ENCODE results near the gene MYO15B.
"Not testable (repeated sequence)": the region's sequence is repeated elsewhere in the genome, so short reads cannot be mapped to it uniquely, and the experiment has no call there.

MYO15B gene

GRCh38 chr17:75624714-75625345 is 37.2 kb downstream of the MYO15B start:
- DNase-seq (ENCODE audit: low spot score), result no peak

- peak; percentile 72 for DNase-seq (ENCODE audit: low spot score)
Measured at GRCh38 chr17:75625813-75626486, 38.4 kb downstream of the MYO15B start.

- DNase-seq (ENCODE audit: low spot score), result no peak
Measured at GRCh38 chr17:75626496-75627038, 39.0 kb downstream of the MYO15B start.

GRCh38 chr17:75627094-75627493 is 39.5 kb downstream of the MYO15B start:
- DNase-seq (ENCODE audit: low spot score), result no peak

GRCh38 chr17:75628425-75628824 is 40.8 kb downstream of the MYO15B start:
- DNase-seq (ENCODE audit: low spot score), result no peak

- DNase-seq (ENCODE audit: low spot score), result no peak
Measured at GRCh38 chr17:75629157-75629556, 41.6 kb downstream of the MYO15B start.

- DNase-seq (ENCODE audit: low spot score), result no peak
Measured at GRCh38 chr17:75630071-75630917, 42.7 kb downstream of the MYO15B start.

- no peak for DNase-seq (ENCODE audit: low spot score)
Measured at GRCh38 chr17:75631353-75631752, 43.8 kb downstream of the MYO15B start.

- no peak for DNase-seq (ENCODE audit: low spot score)
Measured at GRCh38 chr17:75632428-75632827, 44.8 kb downstream of the MYO15B start.

- DNase-seq (ENCODE audit: low spot score), result peak; percentile 97
Measured at GRCh38 chr17:75632863-75633485, 45.4 kb downstream of the MYO15B start, which contains the start of gene SMIM5. Gene SMIM5 (plus strand): TSS chr17:75633434. CDS start chr17:75640202, 6,768 bp downstream.

GRCh38 chr17:75633486-75634375 is 46.1 kb downstream of the MYO15B start:
- DNase-seq (ENCODE audit: low spot score), result peak; percentile 96

GRCh38 chr17:75634376-75634740 is 46.8 kb downstream of the MYO15B start:
- no peak for DNase-seq (ENCODE audit: low spot score)

GRCh38 chr17:75634754-75635609 is 47.4 kb downstream of the MYO15B start:
- DNase-seq (ENCODE audit: low spot score), result no peak

- DNase-seq (ENCODE audit: low spot score), result no peak
Measured at GRCh38 chr17:75635610-75636202, 48.1 kb downstream of the MYO15B start.

- no peak for DNase-seq (ENCODE audit: low spot score)
Measured at GRCh38 chr17:75636381-75637142, 49.0 kb downstream of the MYO15B start.

GRCh38 chr17:75637143-75637538 is 49.5 kb downstream of the MYO15B start:
- DNase-seq (ENCODE audit: low spot score), result no peak

GRCh38 chr17:75637551-75637950 is 50.0 kb downstream of the MYO15B start:
- no peak for DNase-seq (ENCODE audit: low spot score)

GRCh38 chr17:75638039-75638438 is 50.4 kb downstream of the MYO15B start:
- not testable (repeated sequence) for DNase-seq (ENCODE audit: low spot score)

- no peak for DNase-seq (ENCODE audit: low spot score)
Measured at GRCh38 chr17:75638893-75639292, 51.3 kb downstream of the MYO15B start.
